GM11168 (cell line): ENCODE measurements around the gene MAN2C1.
"Not testable (repeated sequence)": the region's sequence is repeated elsewhere in the genome, so short reads cannot be mapped to it uniquely, and the experiment has no call there.

Experiments used
- in situ Hi-C: fragments of 300-500 bp; cut with MboI; formaldehyde crosslinking; loops from one replicate; pipeline ENCODE4 v1.12.0; 2022; ENCODE audit warnings: low sequenced_read_pairs; ENCODE audit not compliant: unreplicated experiment

Gene MAN2C1

DNA sequence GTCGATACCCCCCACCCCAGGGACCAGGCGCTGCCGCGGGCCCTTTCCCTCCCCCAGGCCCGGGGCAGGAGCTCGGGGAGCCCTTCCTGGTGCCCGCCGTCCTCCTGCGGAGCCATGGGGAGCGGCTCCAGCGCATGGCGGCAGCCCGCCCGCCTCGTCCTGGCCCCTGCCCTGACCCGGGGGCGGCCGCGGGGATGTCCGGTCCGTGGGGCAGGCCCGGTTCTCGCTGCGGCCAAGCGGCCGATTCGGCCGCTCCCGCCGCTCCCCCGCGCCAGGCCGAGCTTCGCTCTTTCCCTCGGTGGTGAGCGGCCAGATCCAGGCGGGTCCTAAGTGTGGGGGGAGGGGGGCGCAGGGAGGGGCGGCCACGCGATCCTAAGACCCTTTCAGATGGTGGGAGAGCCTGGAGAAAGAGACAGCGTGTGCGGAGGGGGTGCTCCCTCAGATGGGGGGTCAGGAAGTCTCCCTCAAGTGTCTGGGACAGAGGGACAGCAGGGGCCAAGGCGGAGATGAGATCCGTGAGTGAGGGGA is 20.3 kb downstream of the MAN2C1 start:
- in situ Hi-C loops: no loop called here

GRCh38 chr15:75347222-75348033 is 21.0 kb downstream of the MAN2C1 start:
- in situ Hi-C loops: no loop called here

DNA sequence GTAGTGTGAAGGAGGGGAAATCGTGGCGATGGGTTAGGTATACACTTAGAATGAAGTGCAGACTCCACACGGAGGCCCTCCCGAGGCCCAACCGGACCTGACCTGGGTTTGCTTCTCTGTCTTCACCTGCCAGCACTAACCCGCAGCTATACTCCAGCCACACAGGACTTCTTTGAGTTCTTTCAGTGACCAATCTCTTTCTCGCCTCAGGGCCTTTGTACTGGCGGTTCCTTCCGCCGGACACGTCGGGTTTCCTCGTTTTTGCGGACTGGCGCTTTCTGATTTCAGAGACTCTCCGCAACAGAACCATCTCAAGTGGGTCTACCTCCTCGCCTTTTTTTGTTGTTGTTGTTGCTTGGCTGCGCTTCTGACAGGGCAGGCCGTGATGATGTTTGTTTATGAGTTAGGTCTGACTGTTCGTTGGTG is 21.6 kb downstream of the MAN2C1 start, which contains the start of gene NEIL1:
TSS of gene NEIL1 (plus strand) at position 244 of the 426 bp plus-strand sequence. CDS start 1,867 bp downstream, outside the sequence.
- in situ Hi-C loops: no loop called here

DNA sequence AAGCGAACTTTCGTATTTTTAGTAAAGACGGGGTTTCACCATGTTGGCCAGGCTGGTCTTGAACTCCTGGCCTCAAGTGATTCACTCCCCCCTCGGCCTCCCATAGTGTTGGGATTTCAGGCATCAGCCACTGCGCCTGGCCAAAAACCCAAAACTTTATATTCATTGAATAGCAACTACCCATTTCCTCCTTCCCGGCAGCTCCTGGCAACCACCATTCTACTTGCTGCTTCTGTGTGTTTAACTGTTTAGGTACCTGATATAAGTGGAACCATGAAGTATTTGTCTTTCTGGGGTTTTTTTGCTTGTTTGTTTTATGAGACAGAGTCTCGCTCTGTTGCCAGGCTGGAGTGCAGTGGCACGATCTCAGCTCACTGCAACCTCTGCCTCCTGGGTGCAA is 24.5 kb downstream of the MAN2C1 start:
- in situ Hi-C loops: not testable (repeated sequence)

DNA sequence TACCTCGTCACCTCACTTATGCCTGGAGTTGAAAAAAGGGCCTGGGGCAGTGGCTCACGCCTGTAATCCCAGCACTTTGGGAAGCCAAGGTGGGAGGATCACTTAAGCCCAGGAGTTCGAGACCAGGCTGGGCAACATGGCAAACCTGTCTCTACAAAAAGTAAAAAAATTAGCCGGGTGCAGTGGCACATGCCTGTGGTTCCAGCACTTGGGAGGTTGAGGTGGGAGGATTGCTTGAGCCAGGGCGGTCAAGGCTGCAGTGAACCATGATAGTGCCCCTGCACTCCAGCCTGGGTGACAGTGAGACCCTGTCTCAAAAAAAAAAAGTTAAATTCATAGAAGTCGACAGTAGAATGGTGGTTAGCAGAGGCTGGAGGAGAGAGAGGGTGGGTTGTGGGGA is 26.2 kb downstream of the MAN2C1 start:
- in situ Hi-C loops: no loop called here

- in situ Hi-C loops: no loop called here
These were observed 28.7 kb downstream of the MAN2C1 start for GRCh38 chr15:75339531-75340240.

GRCh38 chr15:75338661-75339240 is 29.7 kb downstream of the MAN2C1 start:
- in situ Hi-C loops: no loop called here

DNA sequence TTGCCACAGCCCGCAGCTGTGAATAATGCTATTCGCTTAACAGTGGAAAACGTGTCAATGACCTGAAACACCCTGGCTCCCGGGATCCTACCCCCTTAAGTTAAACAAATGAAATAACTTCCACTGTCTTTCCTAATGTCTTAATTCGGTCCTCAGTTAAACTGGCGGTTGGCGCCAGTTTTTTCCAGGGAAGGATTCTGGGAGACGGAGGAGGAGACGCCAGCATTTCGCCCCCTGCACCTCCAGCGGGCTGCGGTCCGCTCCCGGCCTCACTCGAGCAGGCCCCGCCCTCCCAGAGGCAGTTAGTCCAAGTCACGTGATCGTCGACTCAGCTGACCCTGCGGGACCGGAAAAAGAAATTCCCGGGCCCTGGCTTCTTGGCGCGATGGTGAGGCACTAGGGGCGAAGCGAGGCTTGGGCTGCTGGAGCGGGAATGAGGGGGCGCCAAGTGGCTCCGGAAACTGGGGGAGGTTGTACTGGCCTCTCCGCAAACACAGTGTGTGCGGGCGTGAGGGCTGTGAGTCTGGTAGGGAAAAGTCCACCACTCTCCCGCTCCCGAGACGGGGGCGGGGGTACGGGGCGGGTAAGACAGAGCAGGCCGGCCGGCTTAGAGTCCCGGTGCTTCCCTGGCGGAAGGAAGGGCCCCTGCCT is 32.6 kb downstream of the MAN2C1 start, which contains the start of gene COMMD4:
TSS of gene COMMD4 (plus strand) at position 359 of the 651 bp plus-strand sequence. CDS start at position 386, 27 bp downstream.
- in situ Hi-C loops: no loop called here

DNA sequence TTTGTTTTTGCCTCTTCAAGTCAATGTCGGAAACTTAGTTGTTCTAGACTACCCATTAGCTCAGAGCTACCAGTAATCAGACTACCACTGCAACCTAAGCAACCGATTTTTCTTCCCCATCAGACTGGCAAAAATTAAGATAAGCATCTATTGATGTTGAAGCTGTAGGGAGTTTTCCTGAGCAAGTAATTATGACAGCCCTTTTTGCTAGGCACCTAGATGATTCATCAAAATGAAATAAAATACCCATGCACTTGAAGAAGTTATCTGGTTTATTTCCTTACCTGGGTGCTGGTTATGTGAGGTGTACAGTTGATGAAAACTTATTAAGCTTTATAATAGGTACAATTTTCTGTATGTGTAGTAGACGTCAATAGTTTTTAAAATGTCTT is 33.1 kb downstream of the MAN2C1 start:
- in situ Hi-C loops: no loop called here

DNA sequence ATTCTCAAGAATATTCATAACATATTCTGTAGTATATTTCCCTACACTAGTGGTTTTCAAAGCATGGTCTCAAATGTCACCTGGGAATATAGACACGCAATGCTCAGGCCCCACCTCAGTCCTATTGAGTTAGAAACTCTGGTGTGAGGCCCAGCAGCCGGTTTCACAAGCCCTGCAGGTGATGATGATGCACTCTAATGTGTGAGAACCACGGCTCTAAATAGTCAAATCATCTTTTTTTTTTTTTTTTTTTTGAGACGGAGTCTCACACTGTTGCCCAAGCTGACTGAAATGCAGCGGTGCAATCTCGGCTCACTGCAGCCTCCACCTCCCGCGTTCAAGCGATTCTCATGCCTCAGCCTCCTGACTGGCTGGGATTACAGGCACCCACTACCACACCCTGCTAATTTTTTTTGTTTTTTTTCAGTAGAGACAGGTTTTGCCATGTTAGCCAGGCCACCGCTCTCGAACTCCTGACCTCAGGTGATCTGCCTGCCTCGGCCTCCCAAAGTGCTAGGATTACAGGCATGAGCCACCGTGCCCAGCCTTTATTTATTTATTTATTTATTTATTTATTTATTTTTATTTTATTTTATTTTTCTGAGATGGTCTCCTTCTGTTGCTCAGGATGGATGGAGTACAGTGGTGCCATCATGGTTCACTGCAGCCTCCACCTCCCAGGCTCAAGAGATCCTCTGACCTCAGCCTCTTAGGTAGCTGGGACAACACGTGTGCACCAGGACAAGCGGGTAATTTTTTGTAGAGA is 34.6 kb downstream of the MAN2C1 start:
- in situ Hi-C loops: not testable (repeated sequence)

GRCh38 chr15:75332093-75332492 is 36.3 kb downstream of the MAN2C1 start:
- in situ Hi-C loops: not testable (repeated sequence)

DNA sequence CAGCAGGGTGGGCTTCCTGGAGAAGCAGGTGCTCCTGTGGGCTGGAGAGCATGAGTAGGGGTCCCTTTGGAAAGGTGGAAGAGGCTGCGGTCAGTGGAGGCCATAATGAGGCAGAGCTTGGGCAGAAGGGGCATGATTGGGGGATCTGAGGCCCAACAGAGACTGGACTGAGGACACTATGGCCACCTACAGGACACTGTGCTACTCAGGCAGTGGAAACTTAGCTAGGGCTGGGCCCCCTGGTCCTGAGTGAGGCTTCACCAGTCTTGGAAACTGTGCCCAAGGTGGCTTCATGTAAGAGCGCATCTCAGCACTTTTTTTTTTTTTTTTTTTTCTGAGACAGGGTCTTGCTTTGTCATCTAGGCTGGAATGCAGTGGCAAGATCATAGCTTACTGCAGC is 38.8 kb downstream of the MAN2C1 start:
- in situ Hi-C loops: no loop called here

DNA sequence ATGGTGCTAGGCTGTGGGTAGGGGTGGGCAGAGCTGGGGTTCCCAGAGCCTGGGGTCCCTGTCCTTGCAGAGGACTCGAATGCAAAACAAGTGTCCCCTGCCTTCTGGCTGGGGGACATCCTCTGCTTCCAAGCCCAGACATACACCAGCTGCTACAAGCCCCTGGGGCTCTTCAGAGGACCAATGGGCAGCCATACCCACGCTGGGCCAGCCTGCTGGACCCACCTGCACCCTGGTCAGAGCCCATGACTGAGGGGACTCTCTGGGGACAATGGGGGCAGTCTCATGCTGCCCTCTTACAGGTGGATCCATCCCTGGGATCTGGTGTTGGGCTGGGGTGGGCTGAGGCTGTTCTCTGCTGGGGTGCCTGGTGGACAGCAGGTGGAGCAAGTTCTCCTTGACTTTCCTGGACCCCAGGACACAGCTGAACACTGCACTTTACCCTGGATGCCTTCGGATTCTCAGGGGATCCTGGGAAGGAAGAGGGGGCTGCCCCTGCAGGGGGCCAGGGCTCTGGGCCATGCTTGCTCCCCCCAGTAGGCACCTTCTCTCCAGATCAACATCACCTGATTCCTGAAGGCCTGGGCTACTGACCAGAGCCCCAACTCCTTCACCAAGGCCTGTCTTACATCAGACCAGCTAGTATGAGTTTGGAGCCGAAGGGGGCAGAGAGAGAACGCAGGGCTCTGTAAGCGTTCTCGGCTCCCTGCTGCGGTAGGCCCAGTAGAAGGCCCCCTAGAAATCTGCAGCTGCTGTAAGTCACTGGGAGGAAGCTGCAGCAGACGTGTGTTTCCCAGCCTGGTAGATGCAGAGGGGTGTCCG is 39.7 kb downstream of the MAN2C1 start:
- in situ Hi-C loops: no loop called here

GRCh38 chr15:75327491-75327890 is 40.9 kb downstream of the MAN2C1 start:
- in situ Hi-C loops: no loop called here

GRCh38 chr15:75327005-75327404 is 41.4 kb downstream of the MAN2C1 start:
- in situ Hi-C loops: no loop called here

DNA sequence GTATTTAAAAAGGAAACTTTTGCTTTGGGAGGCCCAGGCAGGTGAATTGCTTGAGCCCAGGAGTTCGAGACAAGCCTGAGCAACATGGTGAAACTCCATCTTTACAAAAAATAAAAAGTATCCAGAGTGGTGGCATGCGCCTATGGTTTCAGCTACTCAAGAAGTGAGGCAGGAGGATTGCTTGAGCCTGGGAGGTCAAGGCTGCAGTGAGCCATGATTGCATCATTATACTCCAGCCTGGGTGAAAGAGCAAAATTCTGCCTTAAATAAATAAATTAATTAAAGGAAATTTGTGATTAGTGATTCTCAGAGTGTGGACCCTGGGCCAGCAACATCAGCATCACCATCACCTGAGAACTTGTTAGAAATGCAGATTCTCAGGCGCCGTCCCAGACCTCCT is 42.5 kb downstream of the MAN2C1 start:
- in situ Hi-C loops: no loop called here

DNA sequence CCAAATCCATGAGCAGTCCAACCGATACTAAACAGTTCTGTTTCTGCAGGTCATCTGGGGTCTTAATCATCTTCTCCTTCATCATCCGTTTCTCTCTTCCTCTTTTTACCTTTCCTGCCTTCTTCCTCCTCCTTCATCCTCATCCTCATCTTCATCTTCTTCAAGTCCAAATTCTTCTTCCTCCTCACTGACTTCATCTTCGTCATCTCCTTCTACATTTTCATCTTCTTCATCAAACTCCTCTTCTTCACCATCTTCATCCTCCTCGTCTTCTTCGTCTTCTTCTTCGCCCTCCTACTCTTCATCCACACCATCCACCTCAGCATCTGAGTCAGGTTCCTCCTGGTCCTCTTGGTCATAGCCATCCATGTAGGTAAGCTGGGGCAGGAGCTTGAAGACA is 46.7 kb downstream of the MAN2C1 start:
- in situ Hi-C loops: no loop called here

DNA sequence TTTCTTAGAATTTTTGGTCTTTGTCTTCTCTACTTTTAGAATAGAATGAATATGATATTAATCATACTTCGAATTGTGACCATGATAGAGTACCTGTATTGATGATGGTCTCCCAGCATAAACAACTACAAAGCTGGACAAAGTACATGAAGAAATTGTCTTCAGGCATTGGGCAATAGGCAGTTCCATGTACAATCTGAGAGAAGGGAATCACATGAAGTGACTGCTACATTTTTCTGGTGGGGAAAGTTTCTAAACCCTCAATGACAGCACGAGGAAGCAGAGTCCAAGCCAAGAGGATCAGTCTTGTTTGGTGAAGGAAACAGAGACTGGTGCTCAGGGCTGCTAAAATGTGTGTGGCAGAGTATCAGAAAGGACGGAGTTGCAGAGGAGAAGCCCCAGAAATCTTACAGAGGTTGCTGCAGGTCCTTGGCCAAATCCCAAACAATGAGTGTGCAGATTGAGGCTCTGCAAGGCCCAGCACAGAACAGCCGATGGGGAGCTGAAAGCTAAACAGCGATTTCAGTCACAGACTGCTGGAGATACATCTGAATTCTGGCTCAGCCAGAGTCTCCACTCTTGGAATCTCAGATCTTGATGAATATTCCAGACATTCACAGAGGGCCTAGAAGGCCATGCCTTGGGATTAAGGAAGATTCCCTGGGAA is 49.0 kb downstream of the MAN2C1 start:
- in situ Hi-C loops: not testable (repeated sequence)
